Lung (tissue), 16 donors: ENCODE measurements around the gene STN1. TPM values are rescaled to one million over a fixed set of nuclear protein-coding genes. Genes with fewer than 3 reads are reported as not detected.
A peak's percentile ranks its signal among the peaks of the same experiment; 100 is the strongest.

Source experiments
- ATAC-seq: fragments of 200-7000 bp; cut with Tn5 transposase; one replicate; pipeline ENCODE4 v1.9.1; 2020; ENCODE audit warnings: moderate number of reproducible peaks; ENCODE audit not compliant: insufficient read depth, low FRiP score
- DNase-seq, 3 donors: peaks; one replicate each; pipeline ENCODE4 v3.0.0-alpha.2; 2013 to 2017
- H3K27ac ChIP-seq, 2 donors: one replicate each; pipeline ENCODE4 v1.5.1; 2013; ENCODE audit warnings: mild to moderate bottlenecking in 2 of 2, moderate library complexity in 2 of 2, control low read depth in 1 of 2, inconsistent platforms in 1 of 2, low read depth in 1 of 2, low read length in 1 of 2
- H3K27me3 ChIP-seq, 3 donors: one replicate each; pipeline ENCODE4 v1.5.1; 2013; ENCODE audit warnings: low read length in 2 of 3; ENCODE audit not compliant: control insufficient read depth in 3 of 3, insufficient read depth in 3 of 3
- H3K36me3 ChIP-seq, 4 donors: one replicate each; pipeline ENCODE4 v1.5.1; 2013; ENCODE audit warnings: low read length in 4 of 4, mild to moderate bottlenecking in 1 of 4, moderate library complexity in 1 of 4; ENCODE audit not compliant: control insufficient read depth in 4 of 4, insufficient read depth in 4 of 4
- H3K4me1 ChIP-seq, 5 donors: one replicate each; pipeline ENCODE4 v1.5.1; 2013; ENCODE audit warnings: low read length in 5 of 5, mild to moderate bottlenecking in 2 of 5, moderate library complexity in 1 of 5; ENCODE audit not compliant: control insufficient read depth in 5 of 5, insufficient read depth in 5 of 5
- H3K4me3 ChIP-seq: one replicate; pipeline ENCODE4 v1.5.1; 2013; ENCODE audit warnings: mild to moderate bottlenecking, control low read depth, moderate library complexity
- H3K9ac ChIP-seq, 2 donors: one replicate each; pipeline ENCODE4 v1.5.1; 2013; ENCODE audit warnings: low read length in 2 of 2, control low read depth in 1 of 2; ENCODE audit not compliant: insufficient read depth in 1 of 2
- H3K9me3 ChIP-seq, 4 donors: one replicate each; pipeline ENCODE4 v1.5.1; 2013; ENCODE audit warnings: low read length in 3 of 4, mild to moderate bottlenecking in 1 of 4, moderate library complexity in 1 of 4; ENCODE audit not compliant: control insufficient read depth in 4 of 4, insufficient read depth in 3 of 4
- whole genome bisulfite sequencing, 2 donors: extraction: QIAGEN DNeasy Blood & Tissue Kit; methylation state at CpG; one replicate each; pipeline ENCODE4 v1.1.7; 2013; 5-methylcytosine and 5-hydroxymethylcytosine counted together
- long read RNA-seq, 5 donors: transcript quantifications; one replicate each; lab custom pipeline, GENCODE V29; 2026
- polyA plus RNA-seq, 2 donors: library from polyadenylated mRNA; stranded (reverse); fragments of 200-250 nt; gene quantifications; one replicate each; pipeline ENCODE4 v1.2.1, GENCODE V29; 2013
- total RNA-seq, 2 donors: library from RNA; depleted of rRNA in 1 of 2; stranded (reverse); fragments of >200 nt in 1 of 2; gene quantifications; one replicate each; pipeline ENCODE4 v1.2.1, GENCODE V29; 2014 to 2021
- TF ChIP-seq, protein P1 (sequence below): IDR thresholded peaks from 2 replicates; pipeline ENCODE4 v1.5.1; 2012; ENCODE audit warnings: mild to moderate bottlenecking; ENCODE audit errors: control extremely low read depth, extremely low read depth
- donor health status: control.
- donor health status: control.
- donor health status: Bipolar disorder and iron deficiency.
- donor health status: healthy.
- donor health status: DM: yes; HTN: yes; CAD: no.

Gene STN1, protein sequence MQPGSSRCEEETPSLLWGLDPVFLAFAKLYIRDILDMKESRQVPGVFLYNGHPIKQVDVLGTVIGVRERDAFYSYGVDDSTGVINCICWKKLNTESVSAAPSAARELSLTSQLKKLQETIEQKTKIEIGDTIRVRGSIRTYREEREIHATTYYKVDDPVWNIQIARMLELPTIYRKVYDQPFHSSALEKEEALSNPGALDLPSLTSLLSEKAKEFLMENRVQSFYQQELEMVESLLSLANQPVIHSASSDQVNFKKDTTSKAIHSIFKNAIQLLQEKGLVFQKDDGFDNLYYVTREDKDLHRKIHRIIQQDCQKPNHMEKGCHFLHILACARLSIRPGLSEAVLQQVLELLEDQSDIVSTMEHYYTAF
- total RNA-seq (10 to 100 TPM; 41.6 to 43.8 TPM), polyA plus RNA-seq (10 to 100 TPM; 26.5 to 36.5 TPM)
- long read RNA-seq, donor 1, partial matches to known transcripts, result 0 of 5 reads
- long read RNA-seq, donor 1, other reads (novel, unspliced or antisense), result 0 of 5 reads
- long read RNA-seq, donor 2, partial matches to known transcripts, result 0 of 1 reads
- long read RNA-seq, donor 2, other reads (novel, unspliced or antisense), result 0 of 1 reads
- long read RNA-seq, donor 3, partial matches to known transcripts, result 0 of 1 reads
- long read RNA-seq, donor 3, other reads (novel, unspliced or antisense), result 0 of 1 reads
- long read RNA-seq, donor 4, partial matches to known transcripts, result 0 of 3 reads
- long read RNA-seq, donor 4, other reads (novel, unspliced or antisense), result 0 of 3 reads
- long read RNA-seq, donor 5, partial matches to known transcripts, result 0 of 7 reads
- long read RNA-seq, donor 5, other reads (novel, unspliced or antisense), result 0 of 7 reads

GRCh38 chr10:103918053-103918846, at the start of gene STN1:
TSS of gene STN1 (minus strand) at chr10:103918184. CDS start at chr10:103917594, 590 bp downstream.
- WGBS, 2 donors, result 0 to 1% methylated on average over 45 to 53 of the region's 53 CpGs
- Histone ChIP-seq H3K9me3 (no peaks in the 10 kb centered on the region), H3K4me1 (peaks cover 11 to 28% (median 15%) of the 10 kb centered on the region in 5 donors), H3K27ac (peak within 1 kb of the TSS; percentile 95 to 98), H3K36me3 (peaks cover 0 to 2% (median 0%) of the 10 kb centered on the region in 4 donors), H3K9ac (peak within 1 kb of the TSS; percentile 66 to 98), H3K27me3 (no peaks in the 10 kb centered on the region), H3K4me3 (peak within 1 kb of the TSS; percentile 73)
- TF ChIP-seq, protein P1, sequence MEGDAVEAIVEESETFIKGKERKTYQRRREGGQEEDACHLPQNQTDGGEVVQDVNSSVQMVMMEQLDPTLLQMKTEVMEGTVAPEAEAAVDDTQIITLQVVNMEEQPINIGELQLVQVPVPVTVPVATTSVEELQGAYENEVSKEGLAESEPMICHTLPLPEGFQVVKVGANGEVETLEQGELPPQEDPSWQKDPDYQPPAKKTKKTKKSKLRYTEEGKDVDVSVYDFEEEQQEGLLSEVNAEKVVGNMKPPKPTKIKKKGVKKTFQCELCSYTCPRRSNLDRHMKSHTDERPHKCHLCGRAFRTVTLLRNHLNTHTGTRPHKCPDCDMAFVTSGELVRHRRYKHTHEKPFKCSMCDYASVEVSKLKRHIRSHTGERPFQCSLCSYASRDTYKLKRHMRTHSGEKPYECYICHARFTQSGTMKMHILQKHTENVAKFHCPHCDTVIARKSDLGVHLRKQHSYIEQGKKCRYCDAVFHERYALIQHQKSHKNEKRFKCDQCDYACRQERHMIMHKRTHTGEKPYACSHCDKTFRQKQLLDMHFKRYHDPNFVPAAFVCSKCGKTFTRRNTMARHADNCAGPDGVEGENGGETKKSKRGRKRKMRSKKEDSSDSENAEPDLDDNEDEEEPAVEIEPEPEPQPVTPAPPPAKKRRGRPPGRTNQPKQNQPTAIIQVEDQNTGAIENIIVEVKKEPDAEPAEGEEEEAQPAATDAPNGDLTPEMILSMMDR, result no peak
- peak; percentile 97 for ATAC-seq
- DNase-seq, result peak; percentile 97 to 99 (median 99)

DNA sequence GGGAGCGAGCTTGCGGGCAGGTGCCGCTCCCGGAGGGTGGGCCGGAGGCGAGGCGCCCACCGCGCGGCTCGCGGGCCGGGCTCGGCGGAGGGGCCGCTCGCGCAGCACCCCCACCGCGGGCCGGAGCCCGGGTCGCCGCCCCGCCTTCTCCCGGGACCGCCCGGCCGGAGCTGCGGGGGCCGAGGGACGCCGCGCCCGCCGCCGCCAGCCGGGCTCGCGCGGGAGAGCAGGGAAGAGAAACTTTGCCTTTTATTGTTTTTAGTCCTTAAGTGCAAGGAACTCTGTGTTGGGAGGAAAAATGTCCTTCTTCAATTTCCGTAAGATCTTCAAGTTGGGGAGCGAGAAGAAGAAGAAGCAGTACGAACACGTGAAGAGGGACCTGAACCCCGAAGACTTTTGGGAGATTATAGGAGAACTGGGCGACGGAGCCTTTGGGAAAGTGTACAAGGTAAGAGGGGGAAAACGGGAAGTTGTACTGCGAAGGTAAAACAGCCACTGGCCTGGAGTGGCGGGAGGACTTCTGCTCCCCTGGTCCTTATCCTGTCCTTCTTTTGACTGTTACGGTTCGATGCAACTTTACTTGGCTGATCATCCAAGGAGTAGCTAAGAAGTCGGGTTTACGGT, 49.6 kb upstream of the STN1 start:
- WGBS, 2 donors, result 0% methylated on average over 46 to 55 of the region's 55 CpGs
- Histone ChIP-seq H3K9me3 (no peaks in the 10 kb centered on the region), H3K36me3 (no peaks in the 10 kb centered on the region), H3K27ac (peak overlapping the region; percentile 99 to 100), H3K9ac (peak overlapping the region; percentile 88 to 97), H3K27me3 (no peaks in the 10 kb centered on the region), H3K4me1 (peaks cover 5 to 24% (median 7%) of the 10 kb centered on the region in 5 donors), H3K4me3 (peak overlapping the region; percentile 97)
- ATAC-seq, result peak; percentile 27
- peak; percentile 42 to 73 (median 56) for DNase-seq
- TF ChIP-seq, protein P1, result no peak

- H3K9me3 ChIP-seq, result no peaks in the 10 kb centered on the region
- H3K27ac ChIP-seq, result peak within 1 kb of the TSS; percentile 99 to 100
- TF ChIP-seq, protein P1, result no peak
- peak within 1 kb of the TSS; percentile 88 to 97 for H3K9ac ChIP-seq
- DNase-seq (peak; percentile 89 to 95 (median 90)), ATAC-seq (peak; percentile 99)
- H3K27me3 ChIP-seq, result no peaks in the 10 kb centered on the region
- 0% methylated on average over 33 to 92 of the region's 92 CpGs for WGBS, 2 donors
- peak within 1 kb of the TSS; percentile 97 for H3K4me3 ChIP-seq
- H3K4me1 ChIP-seq, result peaks cover 5 to 24% (median 7%) of the 10 kb centered on the region in 5 donors
- no peaks in the 10 kb centered on the region for H3K36me3 ChIP-seq
Measured at GRCh38 chr10:103966671-103967447, 48.9 kb upstream of the STN1 start, which contains the start of gene SLK. TSS of gene SLK (plus strand) at chr10:103967140. CDS start at chr10:103967746, 606 bp downstream.
